HL-60 (cell line): ENCODE data around the gene SIAE.

Experiments
- DNase-seq, 2 experiments: peaks; one replicate each; pipeline ENCODE4 v3.0.0-alpha.2; 2010 to 2020; ENCODE audit warnings: low read depth in 1 of 2, low spot score in 1 of 2
- H3K27ac ChIP-seq: fragments of 250-450 bp; sonication (Bioruptor Pico); replicated peaks from 2 replicates; pipeline ENCODE4 v1.5.1; 2020; ENCODE audit warnings: mild to moderate bottlenecking, moderate library complexity
- H3K27me3 ChIP-seq: fragments of 250-450 bp; sonication (Bioruptor Pico); 2 replicates; pipeline ENCODE4 v1.5.1; 2021; ENCODE audit warnings: mild to moderate bottlenecking, moderate library complexity; ENCODE audit not compliant: insufficient read depth, poor library complexity, severe bottlenecking
- H3K4me3 ChIP-seq: replicated peaks from 2 replicates; pipeline ENCODE4 v1.5.1; 2011; ENCODE audit warnings: mild to moderate bottlenecking, control low read depth, low read length; ENCODE audit not compliant: insufficient read depth
- CTCF ChIP-seq: IDR thresholded peaks from one replicate; pipeline ENCODE4 v1.5.1; 2011; ENCODE audit warnings: low read length, control low read depth, inconsistent platforms; ENCODE audit not compliant: insufficient read depth
- GABPA ChIP-seq: IDR thresholded peaks from 2 replicates; pipeline ENCODE4 v1.6.1; 2012; ENCODE audit warnings: low read depth
- POLR2AphosphoS5 ChIP-seq: IDR thresholded peaks from 2 replicates; pipeline ENCODE4 v1.6.1; 2012; ENCODE audit warnings: low read depth
- REST ChIP-seq: IDR thresholded peaks from 2 replicates; pipeline ENCODE4 v1.6.1; 2012; ENCODE audit warnings: low read depth; ENCODE audit not compliant: insufficient replicate concordance
- SPI1 ChIP-seq: IDR thresholded peaks from 2 replicates; pipeline ENCODE4 v1.6.1; 2012; ENCODE audit warnings: low read depth, mild to moderate bottlenecking, borderline replicate concordance

Gene SIAE

GRCh38 chr11:124643605-124644425 is 29.7 kb downstream of the SIAE start:
- Histone ChIP-seq H3K27ac (no peak overlapping the region), H3K4me3 (no peak overlapping the region), H3K27me3 (no peaks in the 10 kb centered on the region)
- no peak for DNase-seq
- TF ChIP-seq REST, result no peak
- TF ChIP-seq CTCF, result no peak
- TF ChIP-seq SPI1, result no peak
- TF ChIP-seq POLR2AphosphoS5, result no peak
- TF ChIP-seq GABPA, result no peak

GRCh38 chr11:124643042-124643604 is 30.4 kb downstream of the SIAE start:
- Histone ChIP-seq H3K27me3 (no peaks in the 10 kb centered on the region), H3K27ac (no peak overlapping the region), H3K4me3 (no peak overlapping the region)
- no peak for DNase-seq
- TF ChIP-seq REST (no peak), POLR2AphosphoS5 (no peak), SPI1 (no peak), GABPA (no peak), CTCF (no peak)

- TF ChIP-seq CTCF (no peak), POLR2AphosphoS5 (no peak), GABPA (no peak), REST (no peak), SPI1 (no peak)
- Histone ChIP-seq H3K4me3 (no peak overlapping the region), H3K27ac (no peak overlapping the region)
Measured at GRCh38 chr11:124642628-124643027, 30.9 kb downstream of the SIAE start.

More at GRCh38 chr11:124642628-124643027, 30.9 kb downstream of the SIAE start:
- H3K27me3 ChIP-seq, result no peaks in the 10 kb centered on the region
- DNase-seq, result no peak
